Suprapubic skin (tissue), 4 donors: Measurements from ENCODE around the gene TRMO.

Source experiments
- EP300 ChIP-seq: sonication (generic); formaldehyde crosslinking; IDR thresholded peaks from one replicate; pipeline ENCODE4 v1.6.1; 2017; ENCODE audit warnings: antibody characterized with exemption
- POLR2A ChIP-seq, 2 donors: fragments of 450-650 bp; IDR thresholded peaks; one replicate each; pipeline ENCODE4 v1.6.1; 2017; ENCODE audit warnings: antibody characterized with exemption in 2 of 2, mild to moderate bottlenecking in 2 of 2, moderate library complexity in 2 of 2
- POLR2AphosphoS5 ChIP-seq, 3 donors: sonication (generic); formaldehyde crosslinking; IDR thresholded peaks; one replicate each; pipeline ENCODE4 v1.6.1; 2017; ENCODE audit warnings: antibody characterized with exemption in 3 of 3
- TF ChIP-seq, protein P1 (sequence below), 2 donors: fragments of 200-600 bp in 1 of 2; fragments of 450-650 bp in 1 of 2; sonication (generic) in 1 of 2; IDR thresholded peaks; one replicate each; pipeline ENCODE4 v1.5.1; 2016 to 2019; ENCODE audit warnings: antibody characterized with exemption in 2 of 2, mild to moderate bottlenecking in 1 of 2, moderate library complexity in 1 of 2

DNA sequence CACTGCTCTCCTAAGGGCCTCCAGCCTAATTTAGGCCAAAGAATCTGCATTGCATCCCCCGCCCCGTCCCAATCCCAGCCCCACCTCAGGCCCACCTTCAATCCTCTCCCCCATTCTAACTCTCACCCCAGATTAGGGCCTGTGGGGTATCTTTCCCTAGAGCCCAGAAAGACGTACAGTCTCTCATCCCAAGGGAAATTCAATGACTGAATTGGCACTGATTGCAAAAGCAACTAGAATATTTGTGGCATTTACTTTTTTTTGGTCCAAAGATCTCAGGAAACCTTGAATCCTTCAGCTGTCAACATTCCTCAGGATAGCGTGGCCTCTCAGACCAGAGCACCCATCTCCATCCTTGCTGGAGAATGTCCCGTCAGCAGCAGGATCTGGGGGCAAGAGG, 30.6 kb downstream of the TRMO start:
- TF ChIP-seq POLR2AphosphoS5 (IDR thresholded peaks at IDR 0.05) (no peak), POLR2A (IDR thresholded peaks at IDR 0.05) (no peak), EP300 (no peak)
- TF ChIP-seq, protein P1, sequence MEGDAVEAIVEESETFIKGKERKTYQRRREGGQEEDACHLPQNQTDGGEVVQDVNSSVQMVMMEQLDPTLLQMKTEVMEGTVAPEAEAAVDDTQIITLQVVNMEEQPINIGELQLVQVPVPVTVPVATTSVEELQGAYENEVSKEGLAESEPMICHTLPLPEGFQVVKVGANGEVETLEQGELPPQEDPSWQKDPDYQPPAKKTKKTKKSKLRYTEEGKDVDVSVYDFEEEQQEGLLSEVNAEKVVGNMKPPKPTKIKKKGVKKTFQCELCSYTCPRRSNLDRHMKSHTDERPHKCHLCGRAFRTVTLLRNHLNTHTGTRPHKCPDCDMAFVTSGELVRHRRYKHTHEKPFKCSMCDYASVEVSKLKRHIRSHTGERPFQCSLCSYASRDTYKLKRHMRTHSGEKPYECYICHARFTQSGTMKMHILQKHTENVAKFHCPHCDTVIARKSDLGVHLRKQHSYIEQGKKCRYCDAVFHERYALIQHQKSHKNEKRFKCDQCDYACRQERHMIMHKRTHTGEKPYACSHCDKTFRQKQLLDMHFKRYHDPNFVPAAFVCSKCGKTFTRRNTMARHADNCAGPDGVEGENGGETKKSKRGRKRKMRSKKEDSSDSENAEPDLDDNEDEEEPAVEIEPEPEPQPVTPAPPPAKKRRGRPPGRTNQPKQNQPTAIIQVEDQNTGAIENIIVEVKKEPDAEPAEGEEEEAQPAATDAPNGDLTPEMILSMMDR (IDR thresholded peaks at IDR 0.05) = no peak
